GM21786 (cell line): ENCODE data around the gene LSM14B.

Experiments used
- ATAC-seq: cut with Tn5 transposase; IDR thresholded peaks from one replicate; pipeline ENCODE4 v1.9.1; 2021; ENCODE audit not compliant: unreplicated experiment

Gene LSM14B

GRCh38 chr20:62160876-62161275 is 38.6 kb downstream of the LSM14B start:
- no peak for ATAC-seq

- no peak for ATAC-seq
These were observed 39.1 kb downstream of the LSM14B start for GRCh38 chr20:62161347-62161746.

GRCh38 chr20:62162765-62163484 is 40.6 kb downstream of the LSM14B start:
- ATAC-seq: no peak

- no peak for ATAC-seq
These were observed 41.2 kb downstream of the LSM14B start for GRCh38 chr20:62163485-62163865.

- no peak for ATAC-seq
These were observed 41.9 kb downstream of the LSM14B start for GRCh38 chr20:62163986-62164762.

GRCh38 chr20:62164879-62165761 is 42.8 kb downstream of the LSM14B start:
- ATAC-seq: no peak

GRCh38 chr20:62165762-62166399 is 43.6 kb downstream of the LSM14B start:
- no peak for ATAC-seq

GRCh38 chr20:62167474-62167873 is 45.2 kb downstream of the LSM14B start:
- ATAC-seq: no peak

GRCh38 chr20:62168061-62168460 is 45.8 kb downstream of the LSM14B start:
- no peak for ATAC-seq

- ATAC-seq: no peak
These were observed 46.7 kb downstream of the LSM14B start for GRCh38 chr20:62168890-62169435.

- ATAC-seq: no peak
These were observed 48.3 kb downstream of the LSM14B start for GRCh38 chr20:62170536-62170935.

GRCh38 chr20:62171245-62171644 is 49.0 kb downstream of the LSM14B start:
- no peak for ATAC-seq

- no peak for ATAC-seq
These were observed 50.4 kb downstream of the LSM14B start for GRCh38 chr20:62172666-62173065.

GRCh38 chr20:62174021-62174804 is 51.9 kb downstream of the LSM14B start:
- no peak for ATAC-seq

GRCh38 chr20:62174870-62175624 is 52.8 kb downstream of the LSM14B start:
- ATAC-seq: no peak

- ATAC-seq: no peak
These were observed 53.4 kb downstream of the LSM14B start for GRCh38 chr20:62175711-62176110.

- no peak for ATAC-seq
These were observed 54.6 kb downstream of the LSM14B start for GRCh38 chr20:62176866-62177265.

- ATAC-seq: no peak
These were observed 55.0 kb downstream of the LSM14B start for GRCh38 chr20:62177307-62177706.
